HCT116 (cell line): ENCODE data around the gene AK2. TPM values are rescaled to one million over a fixed set of nuclear protein-coding genes. Genes with fewer than 3 reads are reported as not detected.

Source experiments
- ATAC-seq: fragments of 200-7000 bp; cut with Tn5 transposase; 2 replicates; pipeline ENCODE4 v1.9.1; 2020; ENCODE audit warnings: mild to moderate bottlenecking, moderate library complexity
- BruUV-seq: library from RNA; stranded (reverse); fragments of 400-500 nt; replicated peaks from 2 replicates; lab custom pipeline; 2021; lab: Mats Ljungman, UMichigan
- CTCF ChIA-PET: fragments of 300-600 bp; sonication (Branson Sonifier 250); formaldehyde crosslinking; loops from one replicate; lab custom pipeline; 2021; ENCODE audit warnings: antibody characterized with exemption; lab: Charles Lee
- POLR2A ChIA-PET: fragments of 300-600, 350-600 bp; sonication (Branson Sonifier 250); formaldehyde crosslinking; loops from one replicate; lab custom pipeline; 2021; ENCODE audit warnings: antibody characterized with exemption; lab: Charles Lee
- RAD21 ChIA-PET, 2 experiments: fragments of 300-600 bp; sonication (Branson Sonifier 250); formaldehyde crosslinking; loops; one replicate each; lab custom pipeline; 2023; ENCODE audit warnings: low total read pairs in 2 of 2; ENCODE audit not compliant: uncharacterized antibody in 2 of 2, unreplicated experiment in 2 of 2, low non-redundant PET in 1 of 2; lab: Charles Lee
- DNase-seq: peaks from one replicate; pipeline ENCODE4 v3.0.0-alpha.2; 2010; ENCODE audit warnings: low read depth, low spot score
- H2AFZ ChIP-seq: fragments of 200-600 bp; shearing (Covaris generic), sonication (generic); 2 replicates; pipeline ENCODE4 v1.6.1; 2017; ENCODE audit warnings: low read depth, mixed run types, mixed read lengths, antibody characterized with exemption, low read length; ENCODE audit not compliant: poor library complexity, severe bottlenecking
- H3K27ac ChIP-seq: 2 replicates; pipeline ENCODE4 v1.5.1; 2012; ENCODE audit warnings: low read depth, low read length
- H3K27me3 ChIP-seq: fragments of 200-600 bp; sonication (generic); 2 replicates; pipeline ENCODE4 v1.6.1; 2016; ENCODE audit warnings: mixed run types, low read length, mixed read lengths; ENCODE audit not compliant: insufficient read depth
- H3K36me3 ChIP-seq, 2 experiments: fragments of 200-500 bp in 1 of 2; fragments of 200-600 bp in 1 of 2; sonication (Bioruptor generic) in 1 of 2; sonication (generic) in 1 of 2; 2 replicates each; pipeline versions ENCODE4 v1.5.1 to v1.6.1; 2014 to 2016; ENCODE audit warnings: low read length in 2 of 2, inconsistent platforms in 1 of 2, mixed read lengths in 1 of 2, mixed run types in 1 of 2; ENCODE audit not compliant: insufficient read depth in 2 of 2, control insufficient read depth in 1 of 2
- H3K4me1 ChIP-seq, 2 experiments: fragments of 200-600 bp in 1 of 2; sonication (generic) in 1 of 2; 2 replicates each; pipeline versions ENCODE4 v1.5.1 to v1.6.1; 2012 to 2017; ENCODE audit warnings: low read length in 2 of 2, inconsistent platforms in 1 of 2, mild to moderate bottlenecking in 1 of 2, mixed read lengths in 1 of 2, mixed run types in 1 of 2, moderate library complexity in 1 of 2; ENCODE audit not compliant: insufficient read depth in 2 of 2, control insufficient read depth in 1 of 2
- H3K4me2 ChIP-seq: fragments of 200-600 bp; sonication (generic); 2 replicates; pipeline ENCODE4 v1.6.1; 2017; ENCODE audit warnings: mixed run types, low read length, mixed read lengths
- H3K4me3 ChIP-seq, 2 experiments: fragments of 200-600 bp in 1 of 2; sonication (generic) in 1 of 2; replicated peaks in 1 of 2; 2 replicates each; pipeline ENCODE4 v1.5.1; 2011 to 2016; ENCODE audit warnings: low read length in 2 of 2, control low read depth in 1 of 2, low read depth in 1 of 2, mild to moderate bottlenecking in 1 of 2, mixed read lengths in 1 of 2, mixed run types in 1 of 2
- H3K79me2 ChIP-seq: fragments of 200-600 bp; sonication (generic); 2 replicates; pipeline ENCODE4 v1.6.1; 2017; ENCODE audit warnings: mild to moderate bottlenecking, mixed run types, low read length, moderate library complexity, mixed read lengths; ENCODE audit not compliant: insufficient read depth
- H3K9ac ChIP-seq: fragments of 200-600 bp; sonication (generic); 2 replicates; pipeline ENCODE4 v1.6.1; 2016; ENCODE audit warnings: low read length, mixed read lengths
- H3K9me2 ChIP-seq: fragments of 200-600 bp; sonication (generic), shearing (Covaris generic); 2 replicates; pipeline ENCODE4 v1.6.1; 2017; ENCODE audit warnings: mixed run types, mild to moderate bottlenecking, moderate library complexity; ENCODE audit not compliant: insufficient read depth
- H3K9me3 ChIP-seq, 2 experiments: fragments of 200-500 bp in 1 of 2; fragments of 200-600 bp in 1 of 2; sonication (Bioruptor generic) in 1 of 2; sonication (generic) in 1 of 2; 2 replicates each; pipeline ENCODE4 v1.6.1; 2014 to 2017; ENCODE audit warnings: low read length in 2 of 2, mixed read lengths in 2 of 2, inconsistent platforms in 1 of 2, low read depth in 1 of 2, mild to moderate bottlenecking in 1 of 2, mixed run types in 1 of 2, moderate library complexity in 1 of 2; ENCODE audit not compliant: control insufficient read depth in 1 of 2, insufficient read depth in 1 of 2
- H4K20me1 ChIP-seq: fragments of 200-600 bp; sonication (generic), shearing (Covaris generic); 2 replicates; pipeline ENCODE4 v1.6.1; 2017; ENCODE audit warnings: mixed run types, mild to moderate bottlenecking, moderate library complexity; ENCODE audit not compliant: insufficient read depth
- POLR2A ChIP-seq: IDR thresholded peaks from 2 replicates; pipeline ENCODE4 v1.7.0; 2011; ENCODE audit warnings: borderline replicate concordance; ENCODE audit not compliant: insufficient read depth, insufficient read length; ENCODE audit errors: extremely low read depth
- POLR2AphosphoS5 ChIP-seq: IDR thresholded peaks from 2 replicates; pipeline ENCODE4 v1.6.1; 2011; ENCODE audit warnings: mild to moderate bottlenecking, low read depth, low read length, moderate library complexity
- REST ChIP-seq: IDR thresholded peaks from 2 replicates; pipeline ENCODE4 v1.6.1; 2012; ENCODE audit warnings: low read depth
- SP1 ChIP-seq: IDR thresholded peaks from 2 replicates; pipeline ENCODE4 v1.6.1; 2012; ENCODE audit warnings: low read depth
- ZFX ChIP-seq: fragments of 450-650 bp; IDR thresholded peaks from 2 replicates; pipeline ENCODE4 v1.6.1; 2017
- intact Hi-C: fragments of 100-400 bp; cut with micrococcal nuclease; formaldehyde crosslinking; loops from 2 replicates; pipeline ENCODE4 v1.10.0; 2022
- total RNA-seq: library from RNA; stranded (reverse); gene quantifications from one replicate; pipeline ENCODE4 v1.2.1, GENCODE V29; 2021; ENCODE audit not compliant: unreplicated experiment
- TF ChIP-seq, protein P1 (sequence below): IDR thresholded peaks from 2 replicates; pipeline ENCODE4 v1.6.1; 2012

The AK2 gene
- total RNA-seq, 1 experiment from 2014 or later: 233 TPM

GRCh38 chr1:33080885-33081553, 44.3 kb upstream of the AK2 start, which contains the start of gene AZIN2:
Gene AZIN2 (plus strand): TSS chr1:33081153. CDS start chr1:33082250, 1,097 bp downstream.
- intact Hi-C loops: no loop called here
- POLR2A ChIA-PET: interaction anchor here (0.6 to 1.8 kb wide), 9 partner anchors 10 to 205 kb away, joined by 3 to 5 read pairs (median 4); no protein-coding TSS in a partner anchor
- Histone ChIP-seq H3K36me3 (no peaks in the 10 kb centered on the region), H3K9me2 (no peaks in the 10 kb centered on the region), H3K9me3 (no peaks in the 10 kb centered on the region), H3K79me2 (no peaks in the 10 kb centered on the region), H3K4me3 (peak within 1 kb of the TSS; percentile 66 to 82), H4K20me1 (no peaks in the 10 kb centered on the region), H3K4me2 (peak within 1 kb of the TSS; percentile 97), H3K27ac (peak within 1 kb of the TSS; percentile 49; the same call in 1 of the 2 replicates), H2AFZ (peak within 1 kb of the TSS; percentile 56), H3K27me3 (no peaks in the 10 kb centered on the region), H3K9ac (peak within 1 kb of the TSS; percentile 71), H3K4me1 (peaks cover 5 to 25% of the 10 kb centered on the region in 2 experiments)
- TF ChIP-seq, protein P1, sequence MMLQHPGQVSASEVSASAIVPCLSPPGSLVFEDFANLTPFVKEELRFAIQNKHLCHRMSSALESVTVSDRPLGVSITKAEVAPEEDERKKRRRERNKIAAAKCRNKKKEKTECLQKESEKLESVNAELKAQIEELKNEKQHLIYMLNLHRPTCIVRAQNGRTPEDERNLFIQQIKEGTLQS: no peak
- TF ChIP-seq POLR2AphosphoS5 (peak; percentile 93), SP1 (peak; percentile 77), ZFX (peak; percentile 48; the same call in 1 of the 2 replicates), POLR2A (peak; percentile 81)
- RAD21 ChIA-PET: no interaction called here
- CTCF ChIA-PET: interaction anchor here (1.3 to 1.5 kb wide), 2 partner anchors 46 to 203 kb away, joined by 5 read pairs; no protein-coding TSS in a partner anchor
- peak; percentile 99 for ATAC-seq
- BruUV-seq: TSS peak; percentile 51
- peak; percentile 86 for DNase-seq

DNA sequence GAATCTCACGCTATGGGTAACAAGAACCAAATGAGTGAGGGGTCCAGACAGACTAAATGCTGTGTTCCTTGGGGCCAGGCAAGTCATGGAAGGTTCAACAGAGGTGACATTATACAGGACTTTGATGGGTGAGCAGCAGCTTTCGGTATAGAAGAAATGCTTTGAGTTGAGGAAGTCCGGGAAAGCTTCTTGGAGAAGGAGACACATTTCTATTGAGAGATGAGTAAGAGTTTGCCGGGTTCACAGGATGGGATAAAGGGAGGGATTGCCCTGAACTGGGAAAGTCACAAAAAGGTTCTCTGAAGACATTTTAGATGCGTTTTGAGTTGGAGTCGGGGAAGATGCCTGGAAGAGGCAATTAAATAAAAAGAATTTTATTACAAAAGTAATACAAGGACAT, 43.7 kb upstream of the AK2 start:
- Histone ChIP-seq H3K4me2 (peak overlapping the region; percentile 97), H3K4me3 (peak overlapping the region; percentile 66 to 82), H3K27me3 (no peaks in the 10 kb centered on the region), H3K4me1 (peaks cover 5 to 25% of the 10 kb centered on the region in 2 experiments), H2AFZ (peak overlapping the region; percentile 40), H3K27ac (no peak overlapping the region), H3K9me3 (no peaks in the 10 kb centered on the region), H3K79me2 (no peaks in the 10 kb centered on the region), H4K20me1 (no peaks in the 10 kb centered on the region), H3K9me2 (no peaks in the 10 kb centered on the region), H3K36me3 (no peaks in the 10 kb centered on the region), H3K9ac (peak overlapping the region; percentile 71)
- intact Hi-C loops: no loop called here
- no peak for ATAC-seq
- no peak for DNase-seq
- ChIA-PET CTCF (interaction anchor here (1.3 to 1.5 kb wide), 2 partner anchors 47 to 202 kb away, joined by 5 read pairs; no protein-coding TSS in a partner anchor), POLR2A (interaction anchor here (0.6 to 1.8 kb wide), 9 partner anchors 9 to 205 kb away, joined by 3 to 5 read pairs (median 4); no protein-coding TSS in a partner anchor), RAD21 (no interaction called here)
- no peak for TF ChIP-seq REST
- BruUV-seq: TSS peak; percentile 83
